Epithelial cell of esophagus (primary cell): Measurements from ENCODE around the gene PFDN4.

Experiments
- DNase-seq: peaks from one replicate; pipeline ENCODE4 v3.0.0; 2010; ENCODE audit warnings: low read depth
- H3K4me3 ChIP-seq: 2 replicates; pipeline ENCODE4 v1.5.1; 2011; ENCODE audit warnings: mild to moderate bottlenecking, low read length, control low read depth
- CTCF ChIP-seq: IDR thresholded peaks from 2 replicates; pipeline ENCODE4 v1.5.1; 2011; ENCODE audit warnings: low read depth, mild to moderate bottlenecking, low read length, control low read depth, inconsistent platforms; ENCODE audit not compliant: insufficient read depth; ENCODE audit errors: missing control alignments

The PFDN4 gene

GRCh38 chr20:54203281-54203680 is 4.6 kb upstream of the PFDN4 start:
- TF ChIP-seq CTCF = no peak
- no peak for DNase-seq
- H3K4me3 ChIP-seq = no peak overlapping the region

GRCh38 chr20:54204063-54204462 is 3.8 kb upstream of the PFDN4 start:
- no peak overlapping the region for H3K4me3 ChIP-seq
- no peak for DNase-seq
- TF ChIP-seq CTCF = no peak

GRCh38 chr20:54204481-54204880 is 3.4 kb upstream of the PFDN4 start:
- no peak for TF ChIP-seq CTCF
- no peak overlapping the region for H3K4me3 ChIP-seq
- DNase-seq = no peak

GRCh38 chr20:54205450-54205849 is 2.4 kb upstream of the PFDN4 start:
- no peak for TF ChIP-seq CTCF
- DNase-seq = no peak
- no peak overlapping the region for H3K4me3 ChIP-seq

- no peak for TF ChIP-seq CTCF
- DNase-seq = no peak
- H3K4me3 ChIP-seq = peak overlapping the region; percentile 83
These were observed 689 bp upstream of the PFDN4 start for GRCh38 chr20:54207053-54207742.

- peak; percentile 53 for DNase-seq
- H3K4me3 ChIP-seq = peak overlapping the region; percentile 83
- no peak for TF ChIP-seq CTCF
These were observed 775 bp downstream of the PFDN4 start for GRCh38 chr20:54208548-54209176.
